HG02623 (cell line): ENCODE data around the gene DNAH12.

Source experiments
- ATAC-seq: cut with Tn5 transposase; IDR thresholded peaks from one replicate; pipeline ENCODE4 v1.9.1; 2021; ENCODE audit warnings: moderate library complexity; ENCODE audit not compliant: unreplicated experiment

The DNAH12 gene

GRCh38 chr3:57244946-57245345, 299.2 kb downstream of the DNAH12 start:
- no peak for ATAC-seq
